ENCODE measurements around the gene IRX4.

GRCh38 chr5:1831677-1832313, 50.9 kb downstream of the IRX4 start:
- no peak for TF ChIP-seq CTCF (IDR thresholded peaks at IDR 0.05)
- TF ChIP-seq POLR2A (IDR thresholded peaks at IDR 0.05): no peak
- TF ChIP-seq EP300 (IDR thresholded peaks at IDR 0.05): no peak

Data from tibial nerve (tissue), 4 donors.